ENCODE measurements around the gene NSUN5.

DNA sequence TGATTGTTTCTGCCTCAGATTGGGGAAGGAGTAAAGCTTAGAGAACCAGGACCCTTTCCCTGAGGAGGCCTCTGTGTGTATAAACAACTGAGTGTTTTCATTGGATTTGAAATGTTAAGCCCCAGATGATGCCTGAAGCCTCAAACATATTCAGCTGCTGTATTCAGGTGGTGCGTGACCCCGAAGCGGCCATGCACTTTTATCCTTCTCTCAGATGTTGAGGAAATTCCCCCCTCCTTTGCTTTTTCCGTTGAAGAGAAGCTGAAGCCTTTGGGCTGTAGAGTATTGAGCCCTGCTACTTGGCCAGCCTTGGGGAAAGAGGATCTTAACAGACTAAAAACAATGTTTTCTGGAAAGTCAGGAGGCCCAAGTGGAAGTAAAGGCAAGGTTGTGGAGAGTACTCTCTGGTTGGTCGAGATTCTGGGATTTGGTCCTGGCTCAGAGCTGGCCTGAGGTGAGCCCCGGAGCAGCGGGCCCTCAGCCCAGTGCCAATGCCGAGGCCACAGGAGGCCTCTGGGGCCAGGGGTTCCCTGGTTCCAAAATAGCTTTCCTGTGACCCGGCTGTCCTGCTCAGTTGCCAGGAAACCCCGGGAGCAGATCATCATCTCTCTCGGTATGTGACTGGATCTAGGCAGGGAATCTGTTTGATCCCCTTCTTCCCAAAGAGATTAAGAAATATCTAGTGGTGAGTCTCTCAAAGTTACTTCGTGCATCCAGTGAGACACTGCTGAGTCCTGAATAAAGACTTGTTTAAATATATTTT is 41.9 kb upstream of the NSUN5 start:
- TF ChIP-seq POLR2AphosphoS5 (IDR thresholded peaks at IDR 0.05; ENCODE audit: low read depth, low read length), result no peak
- no peak for TF ChIP-seq POLR2A (IDR thresholded peaks at IDR 0.05; ENCODE audit: low read depth, low read length)

All from GM12891 (cell line).